Measurements from ENCODE around the gene FLNB.

Gene FLNB

DNA sequence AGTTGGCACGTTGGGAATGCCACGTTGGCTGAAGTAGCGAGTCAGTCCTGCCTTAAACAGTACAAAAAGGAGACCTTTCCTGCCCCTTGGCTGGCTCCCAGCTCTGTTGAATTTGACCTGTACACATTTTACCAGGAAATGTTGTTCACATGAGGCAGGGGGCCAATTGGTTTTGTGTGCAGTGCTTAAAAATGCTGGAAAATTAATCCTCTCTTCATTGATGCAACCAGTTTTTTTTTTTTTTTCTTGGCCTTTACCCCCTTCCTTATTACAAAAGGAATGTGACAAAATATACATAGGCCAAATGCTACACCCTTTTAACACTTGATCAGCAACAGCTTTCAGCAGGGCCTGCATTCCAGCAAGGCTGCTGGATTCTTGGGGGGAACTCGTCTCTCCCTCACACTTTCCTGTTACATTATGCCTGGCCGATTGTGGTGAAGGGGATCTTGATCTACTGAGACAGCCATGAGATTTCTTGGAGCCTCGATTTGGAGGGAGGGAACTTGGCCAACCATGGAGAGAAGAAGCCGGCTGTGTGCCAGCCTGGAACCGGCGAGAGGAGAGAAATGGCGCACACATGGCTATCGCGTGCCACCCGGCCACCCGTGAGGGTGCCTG lies 109.4 kb downstream of the FLNB start:
- H3K4me3 ChIP-seq (ENCODE audit: low read depth, low read length), result no peak overlapping the region
- H3K9me3 ChIP-seq, result no peaks in the 10 kb centered on the region
- TF ChIP-seq, protein P1, sequence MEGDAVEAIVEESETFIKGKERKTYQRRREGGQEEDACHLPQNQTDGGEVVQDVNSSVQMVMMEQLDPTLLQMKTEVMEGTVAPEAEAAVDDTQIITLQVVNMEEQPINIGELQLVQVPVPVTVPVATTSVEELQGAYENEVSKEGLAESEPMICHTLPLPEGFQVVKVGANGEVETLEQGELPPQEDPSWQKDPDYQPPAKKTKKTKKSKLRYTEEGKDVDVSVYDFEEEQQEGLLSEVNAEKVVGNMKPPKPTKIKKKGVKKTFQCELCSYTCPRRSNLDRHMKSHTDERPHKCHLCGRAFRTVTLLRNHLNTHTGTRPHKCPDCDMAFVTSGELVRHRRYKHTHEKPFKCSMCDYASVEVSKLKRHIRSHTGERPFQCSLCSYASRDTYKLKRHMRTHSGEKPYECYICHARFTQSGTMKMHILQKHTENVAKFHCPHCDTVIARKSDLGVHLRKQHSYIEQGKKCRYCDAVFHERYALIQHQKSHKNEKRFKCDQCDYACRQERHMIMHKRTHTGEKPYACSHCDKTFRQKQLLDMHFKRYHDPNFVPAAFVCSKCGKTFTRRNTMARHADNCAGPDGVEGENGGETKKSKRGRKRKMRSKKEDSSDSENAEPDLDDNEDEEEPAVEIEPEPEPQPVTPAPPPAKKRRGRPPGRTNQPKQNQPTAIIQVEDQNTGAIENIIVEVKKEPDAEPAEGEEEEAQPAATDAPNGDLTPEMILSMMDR (IDR thresholded peaks at IDR 0.05; ENCODE audit: low read depth, low read length), result no peak
- no peaks in the 10 kb centered on the region for H3K4me1 ChIP-seq
- no peaks in the 10 kb centered on the region for H3K27me3 ChIP-seq
- H3K36me3 ChIP-seq, result no peaks in the 10 kb centered on the region; the same call in 1 of the 2 replicates
- no peak for DNase-seq

- Histone ChIP-seq H3K27me3 (no peaks in the 10 kb centered on the region), H3K9me3 (no peaks in the 10 kb centered on the region), H3K36me3 (no peaks in the 10 kb centered on the region; the same call in 1 of the 2 replicates), H3K4me3 (ENCODE audit: low read depth, low read length) (no peak overlapping the region), H3K4me1 (no peaks in the 10 kb centered on the region)
- TF ChIP-seq, protein P1 (IDR thresholded peaks at IDR 0.05; ENCODE audit: low read depth, low read length), result no peak
- no peak for DNase-seq
Observed at GRCh38 chr3:58119186-58119585, 111.0 kb downstream of the FLNB start.

GRCh38 chr3:58120075-58120812 lies 112.0 kb downstream of the FLNB start:
- no peaks in the 10 kb centered on the region for H3K27me3 ChIP-seq
- no peaks in the 10 kb centered on the region for H3K9me3 ChIP-seq
- H3K4me3 ChIP-seq (ENCODE audit: low read depth, low read length), result no peak overlapping the region
- TF ChIP-seq, protein P1 (IDR thresholded peaks at IDR 0.05; ENCODE audit: low read depth, low read length), result no peak
- DNase-seq, result no peak
- H3K36me3 ChIP-seq, result no peaks in the 10 kb centered on the region; the same call in 1 of the 2 replicates
- no peaks in the 10 kb centered on the region for H3K4me1 ChIP-seq

DNA sequence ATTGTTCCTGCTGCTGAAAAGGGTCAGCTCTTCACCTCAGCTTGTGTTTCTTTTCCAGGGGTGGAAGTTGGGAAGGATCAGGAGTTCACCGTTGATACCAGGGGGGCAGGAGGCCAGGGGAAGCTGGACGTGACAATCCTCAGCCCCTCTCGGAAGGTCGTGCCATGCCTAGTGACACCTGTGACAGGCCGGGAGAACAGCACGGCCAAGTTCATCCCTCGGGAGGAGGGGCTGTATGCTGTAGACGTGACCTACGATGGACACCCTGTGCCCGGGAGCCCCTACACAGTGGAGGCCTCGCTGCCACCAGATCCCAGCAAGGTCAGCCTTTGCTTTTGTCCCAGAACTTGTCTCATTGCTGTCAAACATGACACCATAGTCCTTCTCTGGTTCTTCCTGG lies 113.0 kb downstream of the FLNB start:
- DNase-seq, result no peak
- no peaks in the 10 kb centered on the region for H3K4me1 ChIP-seq
- no peak overlapping the region for H3K4me3 ChIP-seq (ENCODE audit: low read depth, low read length)
- no peaks in the 10 kb centered on the region; the same call in 1 of the 2 replicates for H3K36me3 ChIP-seq
- H3K9me3 ChIP-seq, result no peaks in the 10 kb centered on the region
- H3K27me3 ChIP-seq, result no peaks in the 10 kb centered on the region
- TF ChIP-seq, protein P1 (IDR thresholded peaks at IDR 0.05; ENCODE audit: low read depth, low read length), result no peak

GRCh38 chr3:58122936-58123700 lies 114.9 kb downstream of the FLNB start:
- TF ChIP-seq, protein P1 (IDR thresholded peaks at IDR 0.05; ENCODE audit: low read depth, low read length), result no peak
- Histone ChIP-seq H3K4me1 (no peaks in the 10 kb centered on the region), H3K27me3 (no peaks in the 10 kb centered on the region), H3K9me3 (no peaks in the 10 kb centered on the region), H3K4me3 (ENCODE audit: low read depth, low read length) (no peak overlapping the region), H3K36me3 (no peaks in the 10 kb centered on the region; the same call in 1 of the 2 replicates)
- DNase-seq, result no peak
